H1 (cell line): ENCODE data around the gene ITGAE. TPM values are rescaled to one million over a fixed set of nuclear protein-coding genes. Genes with fewer than 3 reads are reported as not detected.

Source experiments
- CTCF ChIA-PET: fragments of 300-600 bp; sonication (Branson Sonifier 250); formaldehyde crosslinking; loops from one replicate; lab custom pipeline; 2021; ENCODE audit not compliant: partially characterized antibody; lab: Charles Lee
- POLR2A ChIA-PET: fragments of 300-600 bp; sonication (Branson Sonifier 250); formaldehyde crosslinking; loops from one replicate; lab custom pipeline; 2021; ENCODE audit warnings: inconsistent platforms; ENCODE audit not compliant: partially characterized antibody; lab: Charles Lee
- DNase-seq, 2 experiments: peaks; one replicate each; pipeline versions ENCODE4 v3.0.0 to v3.0.0-alpha.2; 2010 to 2022; ENCODE audit warnings: low spot score in 2 of 2, low read depth in 1 of 2, mixed read lengths in 1 of 2
- FAIRE-seq: peaks from 2 replicates; lab custom pipeline; 2011; peaks lifted over from hg19 to GRCh38; lab: Jason Lieb, UNC
- H2AFZ ChIP-seq: 2 replicates; pipeline ENCODE4 v1.8.1; 2012; ENCODE audit warnings: low read length, inconsistent platforms
- H2AK5ac ChIP-seq: 2 replicates; pipeline ENCODE4 v1.6.1; 2013; ENCODE audit warnings: low read depth, low read length
- H2BK120ac ChIP-seq: replicated peaks from 2 replicates; pipeline ENCODE3; 2013; ENCODE audit warnings: low read depth, low read length, inconsistent platforms
- H2BK12ac ChIP-seq: 2 replicates; pipeline ENCODE4 v1.6.1; 2013; ENCODE audit warnings: low read depth, low read length
- H2BK15ac ChIP-seq: 2 replicates; pipeline ENCODE4 v1.6.1; 2013; ENCODE audit warnings: low read length
- H2BK20ac ChIP-seq: 2 replicates; pipeline ENCODE4 v1.6.1; 2013; ENCODE audit warnings: low read length
- H2BK5ac ChIP-seq: 2 replicates; pipeline ENCODE4 v1.6.1; 2013; ENCODE audit warnings: low read depth, low read length
- H3K14ac ChIP-seq: 2 replicates; pipeline ENCODE4 v1.6.1; 2013; ENCODE audit warnings: inconsistent platforms; ENCODE audit not compliant: insufficient read length
- H3K18ac ChIP-seq: 2 replicates; pipeline ENCODE4 v1.6.1; 2013; ENCODE audit warnings: low read length; ENCODE audit errors: extremely low read depth
- H3K23ac ChIP-seq: 2 replicates; pipeline ENCODE4 v1.6.1; 2013; ENCODE audit warnings: inconsistent platforms; ENCODE audit not compliant: insufficient read length
- H3K23me2 ChIP-seq: 2 replicates; pipeline ENCODE4 v1.6.1; 2013; ENCODE audit warnings: low read depth, low read length
- H3K27ac ChIP-seq: 2 replicates; pipeline ENCODE4 v1.6.1; 2011; ENCODE audit warnings: low read depth, low read length, inconsistent platforms
- H3K27me3 ChIP-seq, 4 experiments: replicated peaks in 1 of 4; 1 replicate in 1 of 4; 2 replicates in 3 of 4; pipeline versions ENCODE4 v1.6.1 to v1.8.1; 2011 to 2013; ENCODE audit warnings: low read length in 3 of 4, mild to moderate bottlenecking in 3 of 4, inconsistent platforms in 2 of 4, mixed read lengths in 2 of 4, moderate library complexity in 1 of 4; ENCODE audit not compliant: control insufficient read depth in 3 of 4, insufficient read depth in 3 of 4; ENCODE audit errors: extremely low read depth in 1 of 4
- H3K36me3 ChIP-seq, 4 experiments: 2 replicates each; pipeline versions ENCODE4 v1.6.1 to v1.8.1; 2011 to 2013; ENCODE audit warnings: mild to moderate bottlenecking in 4 of 4, low read length in 3 of 4, moderate library complexity in 2 of 4, control low read depth in 1 of 4, inconsistent platforms in 1 of 4; ENCODE audit not compliant: insufficient read depth in 4 of 4, control insufficient read depth in 2 of 4
- H3K4ac ChIP-seq: replicated peaks from 2 replicates; pipeline ENCODE3; 2013; ENCODE audit warnings: low read length, low read depth, mixed read lengths, inconsistent platforms; ENCODE audit not compliant: insufficient read length
- H3K4me1 ChIP-seq, 4 experiments: replicated peaks in 1 of 4; 1 replicate in 1 of 4; 2 replicates in 3 of 4; pipeline versions ENCODE4 v1.6.1 to v1.8.1; 2011 to 2013; ENCODE audit warnings: low read length in 3 of 4, inconsistent platforms in 2 of 4, mixed read lengths in 1 of 4; ENCODE audit not compliant: insufficient read depth in 4 of 4, control insufficient read depth in 3 of 4
- H3K4me2 ChIP-seq, 2 experiments: 2 replicates each; pipeline versions ENCODE4 v1.6.1 to v1.8.1; 2011 to 2013; ENCODE audit warnings: low read depth in 2 of 2, low read length in 2 of 2, control low read depth in 1 of 2, inconsistent platforms in 1 of 2, mild to moderate bottlenecking in 1 of 2; ENCODE audit not compliant: insufficient read depth in 1 of 2
- H3K4me3 ChIP-seq, 4 experiments: fragments of 200-600, 300-600 bp in 1 of 4; sonication (generic), shearing (Covaris generic), sonication (Bioruptor Twin) in 1 of 4; 2 replicates each; pipeline versions ENCODE4 v1.5.1 to v1.8.1; 2011 to 2016; ENCODE audit warnings: low read length in 4 of 4, low read depth in 3 of 4, control low read depth in 2 of 4, inconsistent platforms in 2 of 4, mild to moderate bottlenecking in 2 of 4, mixed read lengths in 1 of 4, moderate library complexity in 1 of 4; ENCODE audit not compliant: insufficient read depth in 2 of 4; ENCODE audit errors: extremely low read depth in 1 of 4
- H3K56ac ChIP-seq: replicated peaks from 2 replicates; pipeline ENCODE3; 2013; ENCODE audit warnings: low read depth, mild to moderate bottlenecking, mixed read lengths, low read length, inconsistent platforms; ENCODE audit not compliant: insufficient read length
- H3K79me1 ChIP-seq: 2 replicates; pipeline ENCODE4 v1.6.1; 2013; ENCODE audit warnings: low read depth, low read length, control low read depth
- H3K79me2 ChIP-seq, 2 experiments: 2 replicates each; pipeline versions ENCODE4 v1.6.1 to v1.8.1; 2012 to 2013; ENCODE audit warnings: low read length in 2 of 2, mild to moderate bottlenecking in 2 of 2, inconsistent platforms in 1 of 2; ENCODE audit not compliant: insufficient read depth in 2 of 2, control insufficient read depth in 1 of 2
- H3K9ac ChIP-seq, 4 experiments: replicated peaks in 1 of 4; 1 replicate in 1 of 4; 2 replicates in 3 of 4; pipeline versions ENCODE4 v1.6.1 to v1.8.1; 2011 to 2013; ENCODE audit warnings: low read depth in 3 of 4, low read length in 3 of 4, control low read depth in 2 of 4, mild to moderate bottlenecking in 2 of 4, moderate library complexity in 2 of 4, inconsistent platforms in 1 of 4; ENCODE audit errors: extremely low read depth in 1 of 4
- H3K9me3 ChIP-seq, 2 experiments: 2 replicates each; pipeline versions ENCODE4 v1.6.1 to v1.8.1; 2012 to 2013; ENCODE audit warnings: mild to moderate bottlenecking in 2 of 2, moderate library complexity in 2 of 2, control low read depth in 1 of 2, inconsistent platforms in 1 of 2, low read depth in 1 of 2, low read length in 1 of 2, mixed read lengths in 1 of 2; ENCODE audit not compliant: insufficient read depth in 2 of 2
- H4K20me1 ChIP-seq, 2 experiments: replicated peaks in 1 of 2; 2 replicates each; pipeline versions ENCODE3 to v1.8.1; 2011 to 2013; ENCODE audit warnings: inconsistent platforms in 2 of 2, low read length in 2 of 2, mild to moderate bottlenecking in 1 of 2; ENCODE audit not compliant: insufficient read depth in 2 of 2, control insufficient read depth in 1 of 2
- H4K5ac ChIP-seq: 2 replicates; pipeline ENCODE4 v1.6.1; 2013; ENCODE audit warnings: low read length, low read depth, mixed read lengths, inconsistent platforms; ENCODE audit not compliant: insufficient read length
- H4K8ac ChIP-seq: 2 replicates; pipeline ENCODE4 v1.8.0; 2013; ENCODE audit warnings: mild to moderate bottlenecking, moderate library complexity, low read length, inconsistent platforms; ENCODE audit not compliant: insufficient read depth; ENCODE audit errors: extremely low read depth
- H4K91ac ChIP-seq: replicated peaks from 2 replicates; pipeline ENCODE3; 2013; ENCODE audit warnings: low read length, mixed read lengths, inconsistent platforms; ENCODE audit not compliant: insufficient read length
- BCL11A ChIP-seq, 2 experiments: IDR thresholded peaks; one replicate each; pipeline ENCODE4 v1.6.1; 2011; ENCODE audit warnings: low read depth in 2 of 2, low read length in 2 of 2, mild to moderate bottlenecking in 2 of 2
- CHD2 ChIP-seq: IDR thresholded peaks from 2 replicates; pipeline ENCODE4 v1.6.1; 2012; ENCODE audit warnings: low read length, improper control_type of control experiment
- GABPA ChIP-seq: IDR thresholded peaks from 2 replicates; pipeline ENCODE4 v1.6.1; 2011; ENCODE audit warnings: mild to moderate bottlenecking, low read length, moderate library complexity, borderline replicate concordance; ENCODE audit not compliant: insufficient read depth
- JUN ChIP-seq: IDR thresholded peaks from 2 replicates; pipeline ENCODE4 v1.6.1; 2011; ENCODE audit warnings: low read depth, mild to moderate bottlenecking, improper control_type of control experiment, low read length
- JUND ChIP-seq: IDR thresholded peaks from 2 replicates; pipeline ENCODE4 v1.6.1; 2011; ENCODE audit warnings: mild to moderate bottlenecking, improper control_type of control experiment, low read length
- RAD21 ChIP-seq, 2 experiments: IDR thresholded peaks in 1 of 2; conservative IDR thresholded peaks in 1 of 2; 2 replicates each; pipeline ENCODE4 v1.6.1; 2011; ENCODE audit warnings: low read depth in 2 of 2, low read length in 2 of 2, improper control_type of control experiment in 1 of 2, inconsistent platforms in 1 of 2, mild to moderate bottlenecking in 1 of 2, moderate library complexity in 1 of 2
- TCF12 ChIP-seq: IDR thresholded peaks from 2 replicates; pipeline ENCODE4 v1.6.1; 2011; ENCODE audit warnings: low read depth, mild to moderate bottlenecking, low read length
- WGBS, 2 experiments: shearing (Covaris generic) in 1 of 2; methylation state at CpG; one replicate each; pipeline versions ENCODE4 v1.1.6 to v1.1.7; 2013 to 2015; ENCODE audit warnings: low lambda C conversion rate in 2 of 2, mixed read lengths in 2 of 2, inconsistent platforms in 1 of 2, low coverage in 1 of 2, missing lambda C conversion rate in 1 of 2; ENCODE audit not compliant: insufficient replicate concordance in 2 of 2, insufficient coverage in 1 of 2, insufficient read length in 1 of 2; ENCODE audit errors: extremely low coverage in 1 of 2, missing lambda C conversion rate in 1 of 2; 5-methylcytosine and 5-hydroxymethylcytosine counted together
- polyA plus RNA-seq, 7 experiments: library from polyadenylated mRNA; depleted of rRNA in 3 of 7; stranded (reverse) in 5 of 7; unstranded in 2 of 7; fragments of >200 nt in 5 of 7; fragments of 200-250 nt in 2 of 7; gene quantifications; 1 replicate in 5 of 7; 2 replicates in 1 of 7; 4 replicates in 1 of 7; pipeline versions ENCODE4 v1.2.1 to v1.2.3, GENCODE V29; 2011 to 2013; ENCODE audit warnings: missing spikeins in 2 of 7, mixed read lengths in 2 of 7
- total RNA-seq: library from RNA; stranded (reverse); fragmentation: NEBNext Ultra II Directional; extraction: Animal tissue kit (Norgen Biotek cat#: 25700); gene quantifications from 2 replicates; pipeline ENCODE4 v1.2.1, GENCODE V29; 2021

The ITGAE gene
- total and polyA plus RNA-seq, 2 of the 8 experiments (the other 6 are each of a cell fraction or from before 2014, with no cell fraction given): 23.2 to 43.1 TPM

DNA sequence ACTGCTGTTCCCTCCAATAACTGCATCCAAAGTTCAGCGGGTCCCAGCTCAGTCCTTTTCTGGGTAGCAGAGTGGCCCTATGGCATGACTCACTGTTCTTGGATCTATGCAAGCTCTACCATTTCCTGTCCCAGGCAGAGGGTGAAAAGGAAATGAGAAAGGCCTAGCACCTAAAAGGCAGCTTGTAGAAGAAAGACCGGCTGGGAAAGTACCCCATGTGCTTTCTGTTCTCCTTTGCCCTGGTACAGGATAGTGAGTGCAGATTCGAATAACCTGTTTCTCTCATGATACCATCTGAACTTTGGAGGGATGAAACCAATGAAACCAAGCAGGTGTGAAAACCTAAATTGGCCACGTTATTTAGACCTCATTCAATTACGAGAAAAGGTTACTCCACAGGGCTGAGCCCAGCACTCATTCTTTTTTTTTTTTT, 90.0 kb downstream of the ITGAE start:
- Histone ChIP-seq H3K79me1 (no peaks in the 10 kb centered on the region), H4K5ac (no peak overlapping the region), H4K20me1 (no peaks in the 10 kb centered on the region), H2BK15ac (no peak overlapping the region), H3K56ac (no peak overlapping the region), H2BK12ac (no peak overlapping the region), H3K23me2 (no peaks in the 10 kb centered on the region), H4K8ac (no peak overlapping the region), H3K4me2 (no peak overlapping the region), H2BK20ac (no peak overlapping the region), H2AFZ (no peak overlapping the region), H3K9me3 (no peaks in the 10 kb centered on the region), H3K14ac (no peak overlapping the region), H3K4ac (no peak overlapping the region), H2BK120ac (no peak overlapping the region), H3K18ac (no peak overlapping the region), H3K36me3 (peaks cover 7 to 19% (median 10%) of the 10 kb centered on the region in 4 experiments; a peak in 5 of 8 replicates), H4K91ac (no peak overlapping the region), H3K27me3 (no peaks in the 10 kb centered on the region), H3K4me3 (no peak overlapping the region), H3K4me1 (no peaks in the 10 kb centered on the region), H2BK5ac (no peak overlapping the region), H3K23ac (no peak overlapping the region), H3K79me2 (no peaks in the 10 kb centered on the region), H2AK5ac (no peak overlapping the region), H3K9ac (no peak overlapping the region), H3K27ac (no peak overlapping the region)
- WGBS, 2 experiments: 82% methylated on average over 5 of the region's 5 CpGs; no CpG with 5 or more reads in 1 of the 2 experiments
- FAIRE-seq: no peak
- ChIA-PET CTCF (interaction anchor here (1.0 to 2.4 kb wide), 2 partner anchors 20 to 28 kb away, joined by 4 to 6 read pairs; no protein-coding TSS in a partner anchor), POLR2A (interaction anchor here (0.8 to 1.3 kb wide), 5 partner anchors 9 to 37 kb away, joined by 3 to 5 read pairs (median 3); partner anchors contain the start of genes HASPIN and P2RX5)
- no peak for TF ChIP-seq BCL11A (IDR thresholded peaks at IDR 0.05; ENCODE audit: low read depth in 2 of 2, low read length in 2 of 2)
- TF ChIP-seq GABPA: no peak
- TF ChIP-seq CHD2: no peak
- TF ChIP-seq JUND: no peak
- no peak for TF ChIP-seq RAD21 (IDR thresholded peaks at IDR 0.05 in 1 of 2, conservative IDR thresholded peaks at IDR 0.05 in 1 of 2; ENCODE audit: low read depth in 2 of 2, low read length in 2 of 2)
- no peak for TF ChIP-seq TCF12
- no peak for TF ChIP-seq JUN
- no peak for DNase-seq
